ENCODE measurements around the gene RABGAP1. TPM values are rescaled to one million over a fixed set of nuclear protein-coding genes. Genes with fewer than 3 reads are reported as not detected.

The RABGAP1 gene
- 35.0 and 35.6 TPM in 2 replicates for total RNA-seq

DNA sequence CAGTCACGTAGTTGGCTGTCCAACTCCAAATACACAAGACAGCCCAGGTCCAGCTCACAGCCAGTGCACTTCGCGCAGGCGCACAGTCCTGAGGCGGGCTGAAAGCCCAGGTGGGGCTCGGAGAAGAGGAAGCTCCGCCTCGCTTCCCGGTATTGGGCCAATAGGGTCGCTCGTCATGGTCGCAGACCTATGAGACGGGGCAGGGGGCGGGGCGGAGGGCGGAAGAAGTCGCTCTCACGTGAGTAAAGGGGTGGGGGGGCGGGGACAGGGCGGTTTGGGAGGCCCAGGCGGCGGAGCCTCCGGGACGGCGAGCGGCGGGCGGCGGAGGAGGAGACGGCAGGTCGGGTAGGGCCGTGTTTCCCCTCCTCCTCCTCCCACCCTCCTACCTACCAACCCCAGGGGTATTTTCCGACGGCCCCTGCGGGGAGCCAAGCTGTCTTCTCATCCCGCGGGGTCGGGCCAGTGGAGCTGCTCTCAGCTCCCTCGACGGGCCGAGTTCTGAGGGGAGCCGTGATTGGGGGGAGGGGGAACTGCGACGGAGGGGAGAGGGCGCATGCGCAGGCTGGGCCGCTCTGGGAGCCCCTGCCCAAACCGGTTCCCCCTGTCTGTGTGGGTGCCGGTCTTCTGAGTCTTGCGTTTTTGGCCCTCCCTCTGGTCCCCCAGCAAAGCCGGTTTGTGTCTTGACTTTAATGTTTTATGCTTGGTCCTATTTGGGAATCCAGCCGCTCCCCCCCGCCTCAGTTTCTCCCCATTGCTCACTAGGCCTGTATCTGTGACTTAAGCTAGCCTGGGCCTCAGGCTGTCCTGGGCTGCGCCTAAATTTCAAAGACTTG is at the start of gene RABGAP1:
Gene RABGAP1, plus strand, starts transcription at position 272 of the 833 bp plus-strand sequence. CDS start 16,040 bp downstream, outside the sequence.

DNA sequence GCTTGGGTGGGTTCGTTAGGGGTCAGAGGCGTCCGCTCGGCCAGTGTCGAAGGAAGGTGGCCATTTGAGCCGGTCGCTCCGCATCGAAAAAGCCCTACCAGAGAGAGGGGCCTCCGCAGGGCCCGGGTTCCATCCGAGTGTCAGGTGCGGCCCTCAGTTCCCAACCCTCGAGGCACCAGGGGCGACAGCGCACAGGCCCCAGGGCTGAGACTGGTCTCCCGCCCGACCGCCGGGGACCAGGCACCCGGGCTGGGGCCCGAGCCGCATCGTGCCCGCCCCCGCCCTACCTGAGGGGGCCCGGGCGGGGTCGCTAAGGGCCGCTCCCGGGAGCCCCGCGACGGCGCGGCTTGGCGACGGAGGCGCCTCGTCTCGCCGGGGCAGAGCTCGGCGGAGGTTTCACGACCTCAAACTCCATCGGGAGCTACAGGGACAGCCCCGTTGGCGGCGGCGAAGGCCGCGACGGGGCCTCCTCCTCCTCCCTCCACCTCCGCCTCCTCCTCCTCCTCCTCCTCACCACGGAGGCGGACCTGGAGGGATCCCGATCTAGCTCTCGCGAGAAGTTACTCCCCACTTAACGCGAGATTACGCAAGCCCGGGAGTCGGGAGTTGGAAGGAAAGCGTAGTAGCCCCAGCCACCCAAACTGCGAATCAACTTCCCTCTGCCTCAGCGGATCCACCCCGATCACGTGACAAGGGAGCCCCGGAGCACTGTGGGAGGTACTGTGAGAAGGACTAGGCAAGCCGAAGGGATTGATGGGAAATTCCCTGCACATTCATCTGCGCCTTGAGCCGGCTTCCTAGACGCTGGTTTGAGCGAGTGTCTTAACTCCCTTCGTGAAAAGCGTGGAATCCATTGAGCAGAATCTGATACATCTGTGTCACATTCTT is 35.8 kb upstream of the RABGAP1 start, which contains the start of gene RC3H2:
Gene RC3H2, minus strand, starts transcription at position 537 of the 888 bp plus-strand sequence. CDS start 7,850 bp downstream, outside the sequence.

DNA sequence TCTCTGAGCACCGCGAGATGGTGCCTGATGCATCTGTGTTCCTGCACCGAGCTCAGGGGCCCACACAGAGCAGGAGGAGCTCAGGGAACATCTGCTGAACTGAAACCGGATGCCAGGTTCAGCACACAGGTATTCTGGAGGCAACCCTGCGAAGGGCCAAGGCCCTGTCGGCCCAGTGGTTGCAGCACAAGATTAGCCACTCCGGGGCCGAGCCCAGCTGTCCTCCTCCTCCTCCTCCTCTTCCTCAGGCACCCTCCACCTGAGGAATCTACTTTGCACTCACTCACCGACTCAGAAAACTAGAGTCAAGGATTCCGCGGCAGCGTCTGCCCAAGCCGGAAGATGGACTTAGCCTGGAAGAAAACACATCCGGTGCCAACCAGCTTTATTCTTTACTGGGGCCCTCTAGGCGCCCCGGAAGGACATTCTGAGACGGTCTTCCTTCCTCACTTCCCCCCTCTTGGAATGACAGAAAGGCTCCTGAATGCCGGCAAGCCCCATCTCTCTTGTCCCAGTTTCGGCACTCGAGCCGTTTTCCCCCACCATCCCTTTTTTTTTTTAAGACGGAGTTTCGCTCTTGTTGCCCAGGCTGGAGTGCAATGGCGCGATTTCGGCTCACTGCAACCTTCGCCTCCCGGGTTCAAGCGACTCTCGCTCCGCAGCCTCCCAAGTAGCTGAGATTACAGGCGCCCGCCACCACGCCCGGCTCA is 27.7 kb upstream of the RABGAP1 start, which contains the start of gene ZBTB6:
Gene ZBTB6, minus strand, starts transcription at position 360 of the 710 bp plus-strand sequence. CDS start 1,251 bp downstream, outside the sequence.

DNA sequence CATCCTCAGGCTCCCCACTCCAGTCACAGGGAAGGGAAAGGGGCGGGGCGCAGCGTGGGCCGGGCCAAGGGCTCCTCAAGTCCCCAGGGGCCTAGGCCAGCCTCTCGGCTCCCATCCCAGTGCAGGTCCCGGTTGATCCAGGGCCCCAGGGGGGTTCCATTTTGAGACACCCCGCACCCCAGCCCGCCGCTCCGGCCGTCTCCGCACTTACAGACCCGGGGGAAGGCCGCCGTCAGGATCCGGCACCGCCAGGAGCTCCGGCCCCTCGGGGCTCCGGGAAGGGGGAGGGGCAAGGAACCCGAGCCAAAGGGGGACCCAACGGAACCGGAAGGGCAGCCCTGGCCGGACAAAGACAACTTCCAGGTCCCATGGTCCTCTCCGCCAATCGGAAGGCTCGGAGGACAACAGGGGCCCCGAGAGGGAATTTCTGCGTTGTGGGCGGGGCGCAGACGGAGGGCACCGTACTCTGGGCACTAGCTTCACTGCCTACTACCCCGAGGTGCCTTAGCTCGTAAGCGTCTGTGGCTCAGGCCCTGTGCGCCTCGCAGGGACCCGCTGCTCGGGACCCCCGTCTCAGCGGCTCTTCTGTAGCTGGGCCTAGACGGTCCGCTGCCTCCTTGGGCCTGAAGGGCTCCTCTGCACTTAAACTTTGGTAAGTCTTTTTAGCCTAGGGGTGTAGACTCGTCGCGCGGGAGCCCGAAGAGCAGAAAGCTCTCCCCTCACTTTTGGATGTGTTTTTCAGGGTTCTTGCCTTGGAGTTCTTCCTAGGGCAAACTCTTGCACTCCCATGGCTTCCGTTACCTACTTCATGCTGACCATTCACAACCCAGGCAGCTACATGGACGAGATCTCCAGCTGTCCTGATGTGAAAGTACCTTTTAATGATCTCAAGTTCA is 9.3 kb upstream of the RABGAP1 start, which contains the start of gene ZBTB26:
Gene ZBTB26, minus strand, starts transcription at position 287 of the 896 bp plus-strand sequence. CDS start 11,578 bp downstream, outside the sequence.

DNA sequence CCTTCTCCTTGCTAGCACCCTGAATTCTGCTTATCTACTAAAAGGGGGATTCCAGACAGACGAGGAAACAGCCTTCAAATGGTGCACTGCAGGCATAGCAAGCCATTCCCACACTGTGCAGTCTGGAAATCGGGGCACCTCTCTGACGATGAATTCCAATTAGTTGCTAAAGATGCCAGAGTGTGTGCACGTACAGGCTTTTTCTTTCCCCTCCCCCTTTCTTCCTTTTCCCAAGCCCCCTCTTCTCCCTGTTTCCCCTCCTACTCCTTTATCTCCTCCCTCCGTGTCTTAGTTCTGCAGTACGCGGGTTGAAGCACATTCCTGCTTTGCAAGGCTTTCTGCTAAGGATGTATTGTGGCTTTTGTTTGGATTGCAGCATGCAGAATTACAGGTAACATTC is 92.5 kb downstream of the RABGAP1 start, which contains the start of gene GPR21:
Gene GPR21, plus strand, starts transcription at position 316 of the 400 bp plus-strand sequence. CDS start 900 bp downstream, outside the sequence.

Other genes with a start within 250 kb of the RABGAP1 start
- gene OR1L4, start 217.0 kb upstream of the RABGAP1 start, total RNA-seq: not detected in 2 replicates
- not detected in 2 replicates for gene OR1L6, start 198.7 kb upstream of the RABGAP1 start, total RNA-seq
- not detected in 2 replicates for gene OR5C1, start 152.1 kb upstream of the RABGAP1 start, total RNA-seq
- gene OR1K1, start 140.9 kb upstream of the RABGAP1 start, total RNA-seq: not detected in 2 replicates
- 36.4 and 39.9 TPM in 2 replicates for gene PDCL, start 112.4 kb upstream of the RABGAP1 start, total RNA-seq
- 31.1 and 38.4 TPM in 2 replicates for gene RC3H2, start 35.7 kb upstream of the RABGAP1 start, total RNA-seq
- 12.9 and 13.6 TPM in 2 replicates for gene ZBTB6, start 27.7 kb upstream of the RABGAP1 start, total RNA-seq
- 2.4 and 3.6 TPM in 2 replicates for gene ZBTB26, start 9.5 kb upstream of the RABGAP1 start, total RNA-seq
- gene GPR21, start 92.6 kb downstream of the RABGAP1 start, total RNA-seq: 0.83 and 1.1 TPM in 2 replicates